8988T (cell line): ENCODE measurements around the gene STPG2.
"Not testable (repeated sequence)": the region's sequence is repeated elsewhere in the genome, so short reads cannot be mapped to it uniquely, and the experiment has no call there.

Experiments used
- DNase-seq: peaks from one replicate; pipeline ENCODE4 v3.0.0; 2011

The STPG2 gene

DNA sequence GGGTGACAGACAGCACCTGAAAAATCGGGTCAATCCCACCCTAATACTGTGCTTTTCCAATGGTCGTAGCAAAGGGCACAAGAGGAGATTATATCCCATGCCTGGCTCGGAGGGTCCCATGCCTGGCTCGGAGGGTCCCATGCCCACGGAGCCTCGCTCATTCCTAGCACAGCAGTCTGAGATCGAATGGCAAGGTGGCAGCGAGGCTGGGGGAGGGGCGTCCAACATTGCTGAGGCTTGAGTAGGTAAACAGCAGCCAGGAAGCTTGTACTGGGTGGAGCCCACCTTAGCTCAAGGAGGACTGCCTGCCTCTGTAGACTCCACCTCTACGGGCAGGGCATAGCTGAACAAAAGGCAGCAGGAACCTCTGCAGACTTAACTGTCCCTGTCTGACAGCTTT lies 365.1 kb downstream of the STPG2 start:
- DNase-seq, result no peak

DNA sequence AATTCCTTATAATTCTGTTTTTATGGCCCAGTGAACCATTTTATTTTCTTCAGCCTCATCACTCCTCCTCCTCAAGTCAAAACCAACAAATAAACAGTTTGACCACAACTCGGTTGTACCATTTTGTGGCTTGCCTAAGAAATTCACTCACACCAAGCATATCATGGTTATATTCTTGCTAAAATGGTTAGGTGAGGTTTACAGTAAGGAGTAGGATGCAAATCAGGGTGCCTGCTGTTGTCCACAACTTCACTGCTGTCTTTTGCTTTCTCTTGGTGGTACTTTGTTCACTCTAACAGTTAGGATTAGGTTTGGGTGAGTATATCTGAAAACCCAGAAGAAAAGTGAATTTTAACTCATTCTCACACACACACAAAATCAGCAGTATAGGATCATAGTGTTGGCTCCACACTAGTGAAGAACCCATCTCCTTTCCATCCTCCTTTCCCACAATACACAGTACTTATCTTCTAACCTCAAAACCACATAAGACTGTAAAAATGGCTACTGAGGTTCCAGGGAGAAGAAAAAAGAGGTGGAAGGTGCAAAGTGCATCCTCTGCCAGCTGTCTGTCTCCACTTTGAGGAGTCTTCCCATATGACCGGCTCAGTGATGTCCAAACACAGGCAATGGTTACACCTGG lies 368.8 kb downstream of the STPG2 start:
- DNase-seq, result no peak

DNA sequence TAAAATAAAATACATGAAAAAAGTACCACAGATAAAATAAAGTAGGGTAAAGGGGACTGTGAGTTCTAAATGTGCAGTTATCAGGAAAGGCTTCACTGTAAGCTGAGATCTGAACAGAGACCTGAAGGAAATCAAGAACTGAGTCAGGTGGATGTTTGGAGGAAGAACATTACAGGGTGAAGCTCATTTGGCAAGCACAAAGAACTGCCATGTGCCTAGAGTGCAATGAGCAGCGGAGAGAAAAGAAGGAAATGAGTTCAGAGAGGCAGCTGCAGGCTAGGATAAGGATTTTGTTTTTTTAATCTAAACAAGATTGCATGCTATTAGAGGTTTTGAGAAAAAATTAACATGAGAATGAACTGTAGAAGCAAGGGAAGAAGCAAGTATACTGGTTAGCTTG lies 373.1 kb downstream of the STPG2 start:
- no peak for DNase-seq

DNA sequence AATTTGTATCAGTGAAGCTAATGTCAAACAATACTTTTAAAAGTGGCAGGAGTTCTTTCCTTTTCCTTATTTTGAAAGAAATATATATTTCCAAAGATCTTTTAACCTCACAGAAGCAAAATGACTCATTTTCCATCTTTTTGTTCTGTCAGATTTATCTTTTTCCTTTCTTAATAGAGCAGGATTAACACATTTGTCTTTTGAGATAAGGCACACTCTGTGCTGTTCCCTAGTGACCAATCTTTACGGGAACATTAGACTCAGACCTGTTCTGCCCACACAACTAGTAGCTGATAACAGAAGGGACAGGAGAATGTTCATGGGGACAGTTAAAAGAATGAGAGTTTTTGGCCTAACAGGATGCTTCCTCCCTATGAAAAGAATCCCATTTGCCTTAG lies 381.2 kb downstream of the STPG2 start:
- DNase-seq, result no peak

DNA sequence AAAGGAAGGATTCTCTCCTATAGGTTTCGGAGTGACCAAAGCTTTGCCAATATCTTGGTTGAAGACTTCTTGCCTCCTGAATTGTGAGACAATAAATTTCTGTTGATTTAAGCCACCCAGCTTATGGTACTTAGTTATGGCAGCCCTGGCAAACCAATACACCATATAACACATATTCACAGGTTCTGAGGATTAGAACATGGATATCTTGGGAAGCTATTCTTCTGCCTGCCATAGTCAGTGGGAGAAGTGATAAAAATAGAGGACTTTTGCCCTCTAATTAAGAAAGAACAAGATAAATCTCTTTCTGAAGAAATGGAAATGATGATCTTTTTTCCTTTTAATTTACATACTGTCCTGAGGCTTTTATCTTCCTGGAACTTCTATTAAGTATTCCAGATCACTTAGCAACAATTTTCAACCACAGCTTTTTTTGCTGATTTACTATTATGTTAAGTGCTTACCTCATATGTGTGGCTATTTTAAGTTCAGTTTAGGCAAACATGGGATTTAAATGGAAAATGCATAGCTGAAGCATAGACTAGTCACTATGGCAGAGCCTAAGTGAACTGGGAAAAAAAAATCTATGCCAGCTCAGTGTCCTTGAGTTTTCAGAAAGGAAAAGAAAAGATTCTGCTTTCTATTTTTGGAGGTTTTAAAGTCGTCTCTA lies 381.7 kb downstream of the STPG2 start:
- no peak for DNase-seq

DNA sequence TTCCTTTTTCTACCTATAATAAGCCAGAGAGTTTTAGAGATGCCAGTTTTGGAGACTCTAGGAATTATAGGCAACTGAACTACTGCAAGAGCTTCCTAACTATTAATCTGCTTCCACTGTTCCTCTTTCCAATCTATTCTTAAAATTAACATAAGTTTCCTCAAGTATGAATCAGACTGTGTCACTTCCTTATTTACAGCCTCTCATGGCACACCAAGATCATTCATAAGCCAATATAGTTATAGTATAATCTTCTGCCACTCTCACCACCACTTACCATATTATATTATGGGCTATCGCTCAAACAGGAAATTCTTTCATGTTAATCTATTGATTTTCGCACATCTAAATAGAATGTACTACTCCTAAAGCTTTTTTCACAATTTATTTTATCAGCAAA lies 383.5 kb downstream of the STPG2 start:
- no peak for DNase-seq

DNA sequence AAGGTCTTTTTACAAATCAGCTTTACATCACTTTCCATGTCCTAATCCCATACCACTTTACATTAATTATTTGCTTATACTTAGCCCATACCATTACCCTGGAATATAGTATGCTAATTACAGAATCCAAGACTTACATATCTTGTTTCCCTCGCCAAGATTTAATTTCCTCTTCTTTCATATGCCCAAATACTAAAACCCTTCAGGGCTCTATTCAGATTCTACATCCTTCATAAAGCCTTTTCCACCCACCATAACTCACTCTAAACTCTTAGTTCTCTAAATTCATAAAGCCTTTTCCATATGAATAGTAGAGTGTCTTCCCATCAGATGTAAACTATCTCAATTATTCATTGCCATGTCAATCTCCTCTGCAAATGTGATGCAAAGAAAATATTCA lies 390.7 kb downstream of the STPG2 start:
- DNase-seq, result no peak

DNA sequence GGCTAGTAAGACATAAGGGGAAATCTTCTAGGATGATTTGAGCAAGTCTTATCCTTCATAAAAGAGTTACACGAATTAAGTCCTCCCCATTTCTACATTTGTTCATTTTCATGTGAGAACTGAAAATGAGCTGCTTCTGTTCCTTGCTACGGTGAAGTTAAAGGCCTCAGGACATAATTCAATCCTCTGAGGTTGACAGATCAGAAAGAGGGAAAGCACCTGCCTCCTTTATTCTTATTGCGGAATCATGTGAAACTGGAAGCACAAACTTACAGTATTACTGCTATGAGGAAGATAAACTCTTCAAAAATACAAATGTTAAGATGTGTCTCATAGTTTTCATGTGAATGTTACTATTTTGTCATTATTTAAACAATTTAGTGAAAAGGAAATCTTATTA lies 395.3 kb downstream of the STPG2 start:
- no peak for DNase-seq

DNA sequence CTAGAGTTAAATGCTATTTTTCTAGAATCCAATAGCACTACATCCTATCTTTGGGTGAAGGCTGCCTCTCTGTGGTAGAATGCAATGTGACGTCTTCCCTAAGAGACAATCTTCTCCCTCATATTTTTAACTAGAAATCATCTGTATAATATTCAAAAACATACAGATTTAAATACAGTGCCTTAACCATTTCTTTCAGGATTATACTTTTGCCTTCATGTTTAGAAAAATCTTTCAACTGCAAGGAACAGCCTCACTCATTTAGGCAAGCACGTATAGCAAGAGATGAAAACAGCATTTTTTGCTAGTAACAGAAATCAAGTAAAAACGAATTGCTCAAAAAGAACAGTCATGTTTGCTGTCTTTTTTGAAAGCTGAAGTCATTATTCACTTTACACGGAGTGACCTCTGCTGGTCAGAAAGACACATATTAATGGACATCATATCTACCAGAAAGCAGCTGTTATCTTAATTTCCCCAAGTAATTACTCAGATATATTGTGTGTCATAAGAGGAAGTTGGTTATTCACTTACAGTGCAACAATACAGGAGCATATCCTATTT lies 422.3 kb downstream of the STPG2 start:
- DNase-seq, result peak; percentile 3

DNA sequence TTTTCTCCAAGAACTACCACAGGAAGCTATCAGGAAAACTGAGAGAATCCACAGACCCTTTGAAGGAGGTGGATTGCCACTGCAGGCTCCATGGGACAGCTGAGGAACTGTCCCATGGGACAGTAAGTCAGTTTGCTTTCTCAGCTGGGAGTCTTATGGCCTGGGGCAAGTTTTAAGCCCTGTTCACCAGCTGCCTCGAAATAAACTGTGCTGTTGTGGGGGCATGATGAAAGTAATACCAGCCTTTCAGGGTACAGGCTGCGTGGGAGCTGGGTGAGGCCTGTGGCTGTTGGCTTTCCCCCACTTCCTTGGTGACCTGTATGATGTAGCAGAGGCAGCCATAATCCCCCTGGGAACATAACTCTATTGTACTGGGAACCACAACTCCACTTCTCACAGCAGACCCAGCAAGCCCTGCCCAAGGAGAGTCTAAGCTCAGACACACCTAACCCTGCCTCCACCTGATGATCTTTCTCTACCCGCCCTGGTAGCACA lies 452.1 kb downstream of the STPG2 start:
- DNase-seq, result no peak

DNA sequence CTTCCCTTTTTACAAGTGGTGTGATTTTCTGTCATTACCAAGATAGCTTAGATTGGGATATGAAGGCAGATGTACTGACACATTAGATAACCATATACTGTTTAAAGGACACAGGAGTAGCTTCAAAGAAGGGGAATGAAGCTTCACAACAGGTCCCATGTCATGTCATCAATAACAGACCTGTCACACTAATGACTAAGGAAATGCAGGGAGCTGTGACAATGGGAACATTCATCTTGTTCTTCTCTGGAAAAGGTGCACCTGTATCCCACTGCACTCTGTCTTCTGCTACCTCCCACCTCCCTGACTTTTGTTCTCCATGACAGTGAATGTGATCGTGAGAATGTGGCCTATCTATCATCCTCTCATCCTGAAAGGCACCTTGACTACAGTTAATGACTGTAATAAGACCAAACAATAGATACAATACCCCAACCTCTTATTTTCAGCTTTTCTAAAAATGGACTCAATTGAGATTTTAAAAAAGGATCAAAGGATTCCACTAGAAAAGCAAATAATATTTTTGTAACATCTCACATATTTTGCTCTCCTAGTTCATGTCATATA lies 472.5 kb downstream of the STPG2 start:
- no peak for DNase-seq

DNA sequence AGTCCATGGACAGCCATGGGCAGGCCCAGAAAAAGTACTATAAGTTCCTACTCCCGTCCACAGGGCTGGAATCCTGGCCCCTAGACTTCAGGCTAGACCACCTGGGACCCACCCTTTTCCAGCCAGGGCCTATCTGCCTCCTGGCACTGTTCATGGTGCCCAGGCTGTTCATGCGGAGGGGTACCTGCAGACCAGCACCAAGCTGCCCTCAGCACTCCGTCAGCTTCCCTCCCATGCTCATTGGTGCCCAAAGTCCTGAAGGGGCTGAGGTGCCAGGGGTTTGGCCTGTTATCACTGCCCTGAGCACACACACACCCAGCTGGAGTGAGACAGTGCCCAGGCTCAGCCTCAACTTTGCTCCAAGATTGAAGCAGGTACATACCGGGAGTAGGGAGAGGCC lies 477.7 kb downstream of the STPG2 start:
- DNase-seq, result no peak

DNA sequence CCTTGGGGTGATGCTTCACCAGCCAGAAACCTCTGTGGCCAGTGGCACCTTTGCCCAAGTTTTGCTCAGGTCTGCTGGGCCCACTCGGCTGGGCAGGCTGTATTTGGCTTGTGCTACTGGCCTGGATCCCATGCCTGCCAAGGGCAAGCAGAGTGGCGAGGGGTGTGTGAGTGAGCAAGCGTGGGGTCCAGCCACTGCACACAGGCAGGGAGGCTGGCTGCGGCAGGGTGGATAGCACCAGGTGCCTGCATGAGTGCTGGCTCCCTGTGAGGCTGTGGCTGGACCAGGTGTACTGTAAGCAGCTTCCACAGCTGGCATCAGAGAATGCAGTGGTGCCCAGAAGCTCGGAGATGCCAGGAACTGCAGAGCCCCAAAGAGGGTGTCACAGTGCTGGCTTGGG lies 478.5 kb downstream of the STPG2 start:
- no peak for DNase-seq

DNA sequence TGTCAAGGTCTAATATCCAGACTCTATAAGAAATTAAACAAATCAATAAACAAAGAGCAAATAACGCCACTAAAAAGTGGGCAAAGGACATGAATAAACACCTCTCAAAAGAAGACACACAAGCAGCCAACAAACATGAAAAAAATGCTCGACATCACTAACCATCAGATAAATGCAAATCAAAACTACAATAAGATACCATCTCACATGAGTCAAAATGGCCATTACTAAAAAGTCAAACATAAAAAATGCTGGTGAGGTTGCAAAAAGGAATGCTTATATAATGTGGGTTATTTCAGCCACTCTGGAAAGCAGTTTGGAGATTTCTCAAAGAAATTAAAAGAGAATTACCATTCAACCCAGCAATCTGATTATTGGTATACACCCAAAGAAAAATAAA lies 481.1 kb downstream of the STPG2 start:
- DNase-seq, result no peak

DNA sequence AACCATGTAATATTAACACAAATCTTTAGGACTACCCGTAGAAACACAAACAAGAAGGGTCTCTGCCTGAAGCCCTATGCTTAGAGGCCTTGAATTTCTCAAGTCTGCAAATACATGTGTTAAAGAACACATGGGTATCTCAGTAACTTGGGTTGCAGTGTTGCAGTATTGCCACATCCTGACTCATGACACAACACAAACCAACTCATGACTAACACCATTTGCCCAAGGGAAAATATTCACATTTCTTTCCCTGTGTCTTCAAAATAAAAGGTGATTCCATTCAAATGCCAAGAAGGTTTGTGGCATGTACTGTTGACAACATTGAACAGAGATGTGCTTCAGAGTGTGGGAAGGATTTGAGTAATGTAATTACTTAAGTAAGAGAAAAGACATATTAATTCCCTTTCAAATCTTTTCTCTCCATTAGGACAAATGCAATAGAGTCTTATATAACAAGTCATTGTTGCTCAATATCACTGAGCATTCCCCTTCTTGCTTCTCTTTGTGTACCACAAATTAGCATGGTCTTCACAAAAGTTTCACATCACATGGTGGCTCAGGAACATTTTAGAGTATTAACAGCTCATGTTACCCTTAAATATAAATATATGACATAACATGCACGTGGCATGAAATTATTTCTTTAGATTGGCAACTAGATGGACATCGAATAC lies 487.1 kb downstream of the STPG2 start:
- DNase-seq, result no peak

DNA sequence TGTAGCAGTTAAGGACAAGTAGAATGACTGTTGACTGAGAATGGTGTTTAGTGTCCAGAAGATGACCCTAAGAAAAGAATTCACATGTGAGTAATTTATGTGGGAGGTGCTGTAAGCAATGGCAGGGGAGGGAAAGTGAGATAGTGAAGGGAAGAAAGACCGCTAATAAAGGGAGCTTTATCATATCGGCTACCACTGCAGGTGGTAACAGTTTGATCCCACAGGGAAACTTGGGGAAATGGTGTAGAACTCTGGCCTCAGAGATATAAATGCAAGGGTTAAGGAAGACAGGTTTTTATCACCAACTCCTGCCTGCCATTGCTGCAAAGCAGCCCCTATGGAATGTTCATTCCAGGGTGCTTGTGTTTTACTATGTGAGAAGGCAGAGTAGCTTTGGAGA lies 489.6 kb downstream of the STPG2 start:
- DNase-seq, result no peak

DNA sequence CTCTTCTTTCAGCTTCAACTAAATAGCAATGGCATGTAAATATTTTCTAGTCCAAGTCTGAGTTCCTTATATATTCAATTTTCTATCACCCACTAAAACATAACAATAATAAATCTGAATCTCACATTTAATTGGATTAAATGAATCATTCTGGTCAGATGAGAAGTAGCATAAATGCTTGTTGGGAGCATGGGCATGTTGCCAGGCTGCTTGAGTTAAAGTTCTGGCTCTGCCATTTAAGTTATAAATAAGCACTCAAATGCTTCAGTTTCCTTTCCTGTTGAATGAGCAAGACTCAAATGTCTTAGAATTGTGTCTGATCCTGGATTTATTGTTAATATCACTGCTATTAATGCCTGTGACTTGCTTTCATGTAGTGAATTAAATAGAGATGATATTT lies 496.3 kb downstream of the STPG2 start:
- no peak for DNase-seq

DNA sequence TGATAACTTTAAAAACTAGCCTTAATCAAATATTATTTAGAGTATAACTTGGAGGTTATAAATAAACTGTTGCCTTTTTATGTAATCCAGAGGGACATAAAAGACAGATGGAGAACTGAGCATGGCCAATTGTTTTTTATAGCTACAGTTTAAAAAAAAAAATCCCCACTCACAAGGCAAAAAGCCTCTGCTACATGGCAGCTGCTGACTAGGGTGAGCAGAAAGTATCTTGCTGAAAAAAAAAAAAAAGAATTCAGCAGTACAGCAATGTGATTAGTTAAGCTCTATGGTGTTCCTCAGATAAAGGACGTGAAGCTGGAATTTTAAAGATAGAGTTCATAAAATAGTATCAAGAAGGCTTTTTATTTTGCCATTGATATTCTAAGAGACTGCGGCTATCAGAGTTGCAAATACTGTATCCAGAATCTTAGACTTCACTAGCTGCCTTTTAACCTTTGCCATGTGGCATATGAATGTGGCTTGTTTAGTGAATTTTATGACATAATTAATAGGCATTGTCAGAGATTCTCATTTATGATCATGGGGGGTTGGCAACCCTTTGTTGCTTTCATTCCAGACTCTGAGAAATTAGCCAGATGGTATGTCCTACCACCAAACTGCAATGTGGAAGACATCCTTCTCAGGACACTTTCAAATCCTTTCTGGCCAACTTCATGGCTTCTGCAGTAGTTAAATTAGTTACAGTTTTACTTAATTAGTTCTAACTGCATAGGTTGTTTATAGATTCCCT lies 498.0 kb downstream of the STPG2 start:
- DNase-seq, result no peak

DNA sequence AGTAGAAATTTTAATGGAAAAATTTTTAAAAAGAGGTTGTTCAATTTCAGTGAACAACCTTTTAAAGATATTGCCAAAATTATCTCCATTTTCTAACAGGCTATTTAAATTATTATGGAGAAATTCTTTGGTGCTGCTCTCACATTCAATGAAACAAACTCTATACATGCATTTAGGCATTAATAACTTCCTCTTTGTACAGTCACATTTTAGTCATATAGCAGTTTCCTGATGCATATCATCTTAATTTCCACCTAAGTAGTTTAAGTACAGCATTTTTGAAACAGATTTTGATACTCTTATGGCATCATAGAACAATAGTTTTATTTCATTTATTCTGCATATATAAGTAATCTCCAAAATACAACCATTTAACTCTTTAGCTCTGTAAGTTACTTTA lies 500.1 kb downstream of the STPG2 start:
- DNase-seq, result no peak

DNA sequence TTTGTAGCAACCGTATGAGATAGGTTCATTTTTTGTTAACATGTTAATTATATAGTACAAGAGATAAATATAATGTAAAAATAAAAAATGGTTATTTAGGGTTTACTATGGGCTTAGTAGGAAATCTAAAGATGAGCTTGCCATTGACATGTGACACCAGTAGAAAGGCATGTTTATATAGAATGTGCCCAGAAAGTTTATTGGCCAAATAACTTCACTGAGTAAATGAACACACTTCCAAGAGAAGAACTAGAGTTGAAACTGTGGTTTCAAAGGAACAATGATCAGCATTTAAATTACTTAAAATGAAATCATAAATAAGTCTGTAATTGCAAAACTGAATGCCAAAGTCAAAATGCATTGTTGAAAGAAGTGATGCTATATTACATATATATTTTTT lies 503.3 kb downstream of the STPG2 start:
- no peak for DNase-seq

DNA sequence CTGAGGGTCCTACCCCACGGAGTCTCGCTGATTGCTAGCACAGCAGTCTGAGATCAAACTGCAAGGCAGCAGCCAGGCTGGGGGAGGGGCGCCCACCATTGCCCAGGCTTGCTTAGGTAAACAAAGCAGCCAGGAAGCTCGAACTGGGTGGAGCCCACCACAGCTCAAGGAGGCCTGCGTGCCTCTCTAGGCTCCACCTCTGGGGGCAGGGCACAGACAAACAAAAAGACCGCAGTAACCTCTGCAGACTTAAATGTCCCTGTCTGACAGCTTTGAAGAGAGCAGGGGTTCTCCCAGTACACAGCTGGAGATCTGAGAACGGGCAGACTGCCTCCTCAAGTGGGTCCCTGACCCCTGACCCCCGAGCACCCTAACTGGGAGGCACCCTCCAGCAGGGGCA lies 509.4 kb downstream of the STPG2 start:
- not testable (repeated sequence) for DNase-seq

DNA sequence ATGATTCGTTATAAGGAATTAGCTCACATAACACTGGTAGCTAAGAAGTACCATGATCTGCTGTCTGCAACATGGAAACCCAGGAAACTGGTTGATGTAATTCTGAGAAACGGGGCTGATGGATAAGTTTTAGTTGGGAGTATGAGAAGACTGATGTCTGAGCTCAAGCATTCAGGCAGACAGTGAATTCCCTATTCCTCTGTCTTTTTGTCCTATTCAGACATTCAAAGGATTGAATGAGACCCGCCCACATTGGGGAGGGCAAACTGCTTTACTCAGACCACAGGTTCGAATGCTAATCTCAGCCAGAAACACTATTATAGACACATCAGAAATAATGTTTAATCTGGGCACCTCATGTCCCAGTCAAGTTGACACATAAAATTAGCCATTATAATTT lies 515.5 kb downstream of the STPG2 start:
- no peak for DNase-seq

DNA sequence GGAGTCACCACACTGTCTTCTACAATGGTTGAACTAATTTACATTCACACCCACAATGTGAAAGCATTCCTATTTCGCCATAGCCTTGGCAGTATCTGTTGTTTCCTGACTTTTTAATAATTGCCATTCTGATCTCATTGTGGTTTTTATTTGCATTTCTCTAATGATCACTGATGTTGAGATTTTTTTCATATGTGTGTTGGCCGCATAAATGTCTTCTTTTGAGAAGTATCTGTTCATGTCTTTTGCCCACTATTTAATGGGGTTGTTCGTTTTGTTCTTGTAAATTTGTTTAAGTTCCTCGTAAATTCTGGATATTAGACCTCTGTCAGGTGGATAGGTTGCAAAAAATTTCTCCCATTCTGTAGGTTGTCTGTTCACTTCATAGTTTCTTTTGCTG lies 519.1 kb downstream of the STPG2 start:
- DNase-seq, result no peak
